Measurements from ENCODE around the gene NINL. TPM values are rescaled to one million over a fixed set of nuclear protein-coding genes. Genes with fewer than 3 reads are reported as not detected.
"Not testable (repeated sequence)": the region's sequence is repeated elsewhere in the genome, so short reads cannot be mapped to it uniquely, and the experiment has no call there.

The NINL gene
- total RNA-seq, 2 donors from 2014 or later = 20.3 to 35.6 TPM

DNA sequence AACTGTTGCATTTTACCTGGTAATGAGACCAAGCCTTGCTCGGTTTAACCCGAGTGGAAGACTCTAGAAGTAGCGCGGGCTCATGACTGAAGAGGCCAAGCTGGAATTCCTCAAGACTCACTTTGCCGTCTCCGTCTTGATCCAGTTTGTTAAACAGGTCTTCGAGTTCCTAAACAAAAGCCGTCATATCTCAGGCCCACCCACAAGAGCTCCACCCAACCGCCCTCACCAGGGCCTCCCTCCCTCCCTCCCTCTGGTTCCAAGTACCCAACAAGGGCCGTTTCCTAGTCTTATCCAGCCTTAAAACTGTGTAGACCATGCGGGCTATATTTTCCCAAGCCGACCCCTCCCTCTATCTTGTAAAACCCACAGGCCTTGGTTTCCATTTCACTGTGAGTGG, 81.4 kb downstream of the NINL start:
- Histone ChIP-seq H3K36me3 (peaks cover 15% of the 10 kb centered on the region), H3K9me3 (no peaks in the 10 kb centered on the region), H3K27me3 (replicated peaks; ENCODE audit: insufficient read depth) (no peaks in the 10 kb centered on the region), H3K4me1 (ENCODE audit: control insufficient read depth in 1 of 2, low read depth in 2 of 2) (peaks cover 6 to 18% of the 10 kb centered on the region in 2 donors), H3K4me3 (no peak overlapping the region), H3K27ac (no peak overlapping the region)
- DNase-seq (ENCODE audit: low spot score) (no peak), ATAC-seq (ENCODE audit: insufficient number of reproducible peaks, low FRiP score, low read depth) (no peak)
- no peak for TF ChIP-seq CTCF (IDR thresholded peaks at IDR 0.05)

DNA sequence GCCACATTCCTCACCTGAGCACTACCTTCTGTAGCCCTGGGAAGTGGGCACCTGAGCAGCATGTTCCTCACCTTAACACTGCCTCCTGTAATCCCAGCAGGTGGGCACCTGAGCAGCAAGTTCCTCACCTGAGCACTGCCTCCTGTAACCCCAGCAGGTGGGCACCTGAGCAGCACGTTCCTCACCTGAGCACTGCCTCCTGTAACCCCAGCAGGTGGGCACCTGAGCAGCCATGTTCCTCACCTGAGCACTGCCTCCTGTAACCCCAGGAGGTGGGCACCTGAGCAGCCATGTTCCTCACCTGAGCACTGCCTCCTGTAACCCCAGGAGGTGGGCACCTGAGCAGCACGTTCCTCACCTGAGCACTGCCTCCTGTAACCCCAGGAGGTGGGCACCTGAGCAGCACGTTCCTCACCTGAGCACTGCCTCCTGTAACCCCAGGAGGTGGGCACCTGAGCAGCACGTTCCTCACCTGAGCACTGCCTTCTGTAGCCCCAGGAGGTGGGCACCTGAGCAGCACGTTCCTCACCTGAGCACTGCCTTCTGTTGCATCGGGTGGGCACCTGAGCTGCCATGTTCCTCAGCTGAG, 82.2 kb downstream of the NINL start:
- H3K4me1 ChIP-seq (ENCODE audit: control insufficient read depth in 1 of 2, low read depth in 2 of 2) = peaks cover 2 to 11% of the 10 kb centered on the region in 2 donors
- not testable (repeated sequence) for H3K9me3 ChIP-seq; H3K27ac ChIP-seq; DNase-seq (ENCODE audit: low spot score); H3K27me3 ChIP-seq (replicated peaks; ENCODE audit: insufficient read depth); ATAC-seq (ENCODE audit: insufficient number of reproducible peaks, low FRiP score, low read depth); H3K4me3 ChIP-seq
- H3K36me3 ChIP-seq = peaks cover 14% of the 10 kb centered on the region

DNA sequence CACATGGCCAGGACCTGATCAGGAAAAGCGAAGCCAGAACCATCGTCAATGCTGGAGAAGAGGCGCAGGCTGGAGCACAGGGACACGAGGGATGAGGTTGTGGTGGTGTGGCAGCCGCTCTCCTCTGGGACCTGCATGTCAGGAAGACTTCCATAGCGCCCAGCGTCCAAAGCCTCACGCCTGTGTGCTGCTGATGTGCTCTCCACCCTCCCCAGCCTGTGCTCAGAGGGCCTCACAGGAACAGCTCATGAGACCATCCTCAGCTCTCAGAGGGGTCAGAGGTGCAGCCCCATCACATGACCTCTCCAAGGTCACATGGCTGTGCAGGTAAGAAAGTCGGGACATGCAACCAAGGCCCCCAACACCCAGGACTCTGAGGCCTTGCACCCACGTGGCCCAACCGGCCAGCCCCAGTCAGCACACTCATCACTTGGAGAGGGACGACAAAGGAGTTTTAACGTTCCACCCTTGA, 84.4 kb downstream of the NINL start:
- Histone ChIP-seq H3K36me3 (peaks cover 18% of the 10 kb centered on the region), H3K9me3 (no peaks in the 10 kb centered on the region), H3K27me3 (replicated peaks; ENCODE audit: insufficient read depth) (no peaks in the 10 kb centered on the region), H3K27ac (no peak overlapping the region), H3K4me1 (ENCODE audit: control insufficient read depth in 1 of 2, low read depth in 2 of 2) (no peaks in the 10 kb centered on the region), H3K4me3 (no peak overlapping the region)
- no peak for TF ChIP-seq CTCF (IDR thresholded peaks at IDR 0.05)
- ATAC-seq (ENCODE audit: insufficient number of reproducible peaks, low FRiP score, low read depth) (no peak), DNase-seq (ENCODE audit: low spot score) (no peak)

GRCh38 chr20:25499855-25500434, 85.4 kb downstream of the NINL start:
- Histone ChIP-seq H3K27me3 (replicated peaks; ENCODE audit: insufficient read depth) (no peaks in the 10 kb centered on the region), H3K36me3 (peaks cover 18% of the 10 kb centered on the region), H3K9me3 (no peaks in the 10 kb centered on the region), H3K4me3 (no peak overlapping the region), H3K27ac (no peak overlapping the region), H3K4me1 (ENCODE audit: control insufficient read depth in 1 of 2, low read depth in 2 of 2) (no peaks in the 10 kb centered on the region)
- DNase-seq (ENCODE audit: low spot score) (no peak), ATAC-seq (ENCODE audit: insufficient number of reproducible peaks, low FRiP score, low read depth) (no peak)
- no peak for TF ChIP-seq CTCF (IDR thresholded peaks at IDR 0.05)

DNA sequence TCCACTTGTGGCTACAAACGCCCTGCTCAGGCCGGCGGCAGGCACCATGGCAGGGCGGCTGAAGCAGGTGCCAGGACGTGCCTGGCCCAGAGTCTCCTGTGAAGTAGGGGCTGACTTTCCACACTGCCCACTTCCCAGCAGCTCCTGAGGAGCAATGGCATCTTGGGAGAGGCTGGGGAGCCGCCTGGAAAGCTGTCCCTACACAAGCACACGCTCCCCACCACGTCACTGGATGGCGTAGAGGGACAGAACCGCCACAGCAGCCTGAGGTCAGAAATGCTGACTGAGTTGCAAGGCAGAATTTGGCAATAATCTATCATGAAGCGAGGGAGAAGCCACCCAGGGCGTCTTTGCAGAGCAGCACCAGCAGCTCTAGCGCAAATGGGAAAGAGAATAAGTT, 86.3 kb downstream of the NINL start:
- DNase-seq (ENCODE audit: low spot score) (no peak), ATAC-seq (ENCODE audit: insufficient number of reproducible peaks, low FRiP score, low read depth) (no peak)
- peaks cover 14% of the 10 kb centered on the region for H3K36me3 ChIP-seq
- H3K27me3 ChIP-seq (replicated peaks; ENCODE audit: insufficient read depth) = no peaks in the 10 kb centered on the region
- H3K4me1 ChIP-seq (ENCODE audit: control insufficient read depth in 1 of 2, low read depth in 2 of 2) = no peaks in the 10 kb centered on the region
- H3K9me3 ChIP-seq = no peaks in the 10 kb centered on the region
- TF ChIP-seq CTCF (IDR thresholded peaks at IDR 0.05) = no peak
- H3K4me3 ChIP-seq = no peak overlapping the region
- H3K27ac ChIP-seq = no peak overlapping the region

- H3K36me3 ChIP-seq = peaks cover 9% of the 10 kb centered on the region
- DNase-seq (ENCODE audit: low spot score) = no peak
- no peaks in the 10 kb centered on the region for H3K27me3 ChIP-seq (replicated peaks; ENCODE audit: insufficient read depth)
- H3K4me1 ChIP-seq (ENCODE audit: control insufficient read depth in 1 of 2, low read depth in 2 of 2) = no peaks in the 10 kb centered on the region
- ATAC-seq (ENCODE audit: insufficient number of reproducible peaks, low FRiP score, low read depth) = no peak
- TF ChIP-seq CTCF (IDR thresholded peaks at IDR 0.05) = no peak
- no peak overlapping the region for H3K27ac ChIP-seq
- no peaks in the 10 kb centered on the region for H3K9me3 ChIP-seq
- H3K4me3 ChIP-seq = no peak overlapping the region
These were observed 87.1 kb downstream of the NINL start for GRCh38 chr20:25498280-25498606.

Data from thoracic aorta (tissue), 2 donors.